ENCODE data around the gene TMEM60. TPM values are rescaled to one million over a fixed set of nuclear protein-coding genes. Genes with fewer than 3 reads are reported as not detected.
"Not testable (repeated sequence)": the region's sequence is repeated elsewhere in the genome, so short reads cannot be mapped to it uniquely, and the experiment has no call there.

Gene TMEM60
- total and polyA plus RNA-seq, 3 donors from 2014 or later: 21.7 to 31.4 (median 27.9) TPM

DNA sequence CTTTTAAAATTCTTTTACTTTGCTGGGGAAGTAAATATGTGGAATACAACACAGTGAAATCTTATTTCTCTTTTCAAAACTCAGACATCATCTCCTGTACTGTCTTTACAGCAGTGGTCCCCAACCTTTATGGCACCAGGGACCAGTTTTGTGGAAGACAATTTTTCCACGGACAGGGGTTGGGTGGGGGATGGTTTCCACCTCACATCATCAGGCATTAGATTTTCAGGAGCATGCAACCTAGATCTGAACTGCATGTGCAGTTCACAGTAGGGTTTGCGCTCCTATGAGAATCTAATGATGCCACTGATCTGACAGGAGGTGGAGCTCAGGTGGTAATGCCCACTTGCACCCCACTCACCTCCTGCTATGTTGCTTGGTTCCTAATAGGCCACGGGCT is 12.2 kb downstream of the TMEM60 start:
- Histone ChIP-seq H3K36me3 (ENCODE audit: low read depth, missing control alignments) (no peaks in the 10 kb centered on the region), H3K27ac (no peak overlapping the region), H3K4me3 (no peak overlapping the region), H3K9me3 (no peaks in the 10 kb centered on the region), H3K4me1 (no peaks in the 10 kb centered on the region), H3K27me3 (no peaks in the 10 kb centered on the region)
- 82 to 95% methylated on average over 3 of the region's 3 CpGs for WGBS, 2 donors
- no peak for TF ChIP-seq POLR2A (IDR thresholded peaks at IDR 0.05)
- TF ChIP-seq CTCF (IDR thresholded peaks at IDR 0.05): no peak
- intact Hi-C loops (cut with DNase I; ENCODE audit: low total_unique reads): no loop called here
- no peak for DNase-seq

- DNase-seq; intact Hi-C loops (cut with DNase I; ENCODE audit: low total_unique reads); H3K4me1 ChIP-seq; H3K27me3 ChIP-seq; H3K4me3 ChIP-seq; H3K36me3 ChIP-seq (ENCODE audit: low read depth, missing control alignments); H3K9me3 ChIP-seq; H3K27ac ChIP-seq: not testable (repeated sequence)
- 92 to 93% methylated on average over 10 of the region's 10 CpGs for WGBS, 2 donors
Measured at GRCh38 chr7:77784426-77784825, 13.8 kb downstream of the TMEM60 start.

DNA sequence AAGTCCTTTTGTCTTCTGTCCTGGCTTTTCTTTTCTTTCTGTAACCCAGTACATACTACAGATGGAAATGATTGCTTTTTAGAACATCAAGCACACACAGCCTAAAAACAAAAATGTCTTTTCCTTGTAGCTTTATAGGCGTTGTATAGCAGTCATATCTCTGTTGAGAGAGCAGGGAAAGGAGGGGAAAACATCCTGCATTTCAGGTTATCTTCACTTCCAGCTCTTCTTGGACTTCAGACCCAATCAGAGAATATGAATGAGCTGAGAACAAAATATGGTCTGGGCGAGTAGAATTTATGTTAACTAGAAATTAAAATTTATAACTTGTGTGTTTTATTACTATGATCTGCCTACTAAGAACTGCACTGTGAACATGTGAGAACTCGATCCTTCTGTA is 14.7 kb downstream of the TMEM60 start:
- Histone ChIP-seq H3K27ac (no peak overlapping the region), H3K27me3 (no peaks in the 10 kb centered on the region), H3K4me1 (no peaks in the 10 kb centered on the region), H3K36me3 (ENCODE audit: low read depth, missing control alignments) (no peaks in the 10 kb centered on the region), H3K9me3 (no peaks in the 10 kb centered on the region), H3K4me3 (no peak overlapping the region)
- WGBS, 2 donors: 73 to 81% methylated on average over 3 of the region's 3 CpGs
- TF ChIP-seq CTCF (IDR thresholded peaks at IDR 0.05) (no peak), POLR2A (IDR thresholded peaks at IDR 0.05) (no peak)
- intact Hi-C loops (cut with DNase I; ENCODE audit: low total_unique reads): no loop called here
- DNase-seq: no peak

DNA sequence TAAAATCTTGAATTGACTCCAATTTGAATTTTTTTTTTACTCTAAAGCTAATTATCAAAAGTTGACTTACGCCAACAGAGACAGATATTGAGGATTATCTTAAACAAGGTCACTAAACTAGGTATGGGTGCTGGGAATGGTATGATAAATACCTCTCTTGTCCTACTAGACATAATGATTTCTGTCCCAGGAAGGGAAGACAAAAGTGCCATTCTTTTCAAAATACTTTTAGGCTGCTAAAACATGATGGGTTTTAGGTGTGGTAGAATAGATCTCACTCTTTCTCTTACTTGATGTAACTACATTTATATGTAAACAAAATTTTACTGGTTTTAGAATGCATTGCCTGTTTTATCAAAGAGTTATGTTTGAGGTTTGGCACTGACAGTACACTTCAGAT is 15.1 kb downstream of the TMEM60 start:
- WGBS, 2 donors: 60 to 92% methylated on average over 1 of the region's 1 CpG
- Histone ChIP-seq H3K27ac (no peak overlapping the region), H3K36me3 (ENCODE audit: low read depth, missing control alignments) (no peaks in the 10 kb centered on the region), H3K4me1 (no peaks in the 10 kb centered on the region), H3K27me3 (no peaks in the 10 kb centered on the region), H3K4me3 (no peak overlapping the region), H3K9me3 (no peaks in the 10 kb centered on the region)
- intact Hi-C loops (cut with DNase I; ENCODE audit: low total_unique reads): no loop called here
- no peak for DNase-seq
- TF ChIP-seq POLR2A (IDR thresholded peaks at IDR 0.05): no peak

- H3K4me3 ChIP-seq: no peak overlapping the region
- TF ChIP-seq POLR2A (IDR thresholded peaks at IDR 0.05) (no peak), CTCF (IDR thresholded peaks at IDR 0.05) (no peak)
- H3K4me1 ChIP-seq: no peaks in the 10 kb centered on the region
- H3K27ac ChIP-seq: no peak overlapping the region
- H3K27me3 ChIP-seq: no peaks in the 10 kb centered on the region
- 91 to 93% methylated on average over 4 of the region's 4 CpGs for WGBS, 2 donors
- DNase-seq: no peak
- intact Hi-C loops (cut with DNase I; ENCODE audit: low total_unique reads): no loop called here
- no peaks in the 10 kb centered on the region for H3K9me3 ChIP-seq
- no peaks in the 10 kb centered on the region for H3K36me3 ChIP-seq (ENCODE audit: low read depth, missing control alignments)
Measured at GRCh38 chr7:77782383-77782782, 15.9 kb downstream of the TMEM60 start.

DNA sequence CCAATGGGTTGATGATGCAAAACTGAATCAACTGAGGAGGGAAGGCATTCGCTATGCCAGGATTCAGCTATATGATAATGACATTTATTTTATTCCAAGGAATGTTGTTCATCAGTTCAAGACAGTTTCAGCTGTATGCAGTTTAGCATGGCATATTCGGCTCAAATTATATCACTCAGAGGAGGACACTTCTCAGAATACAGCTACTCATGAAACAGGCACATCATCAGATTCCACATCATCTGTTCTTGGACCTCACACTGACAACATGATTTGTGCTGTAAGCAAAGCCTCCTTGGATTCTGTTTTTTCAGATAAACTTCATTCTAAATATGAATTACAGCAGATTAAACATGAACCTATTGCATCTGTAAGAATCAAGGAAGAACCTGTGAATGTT is 19.7 kb downstream of the TMEM60 start:
- TF ChIP-seq CTCF (IDR thresholded peaks at IDR 0.05) (no peak), POLR2A (IDR thresholded peaks at IDR 0.05) (no peak)
- no peaks in the 10 kb centered on the region for H3K36me3 ChIP-seq (ENCODE audit: low read depth, missing control alignments)
- H3K4me3 ChIP-seq: no peak overlapping the region

More for the DNA sequence above, 19.7 kb downstream of the TMEM60 start:
- intact Hi-C loops (cut with DNase I; ENCODE audit: low total_unique reads): no loop called here
- Histone ChIP-seq H3K27ac (no peak overlapping the region), H3K9me3 (no peaks in the 10 kb centered on the region), H3K4me1 (no peaks in the 10 kb centered on the region), H3K27me3 (no peaks in the 10 kb centered on the region)
- WGBS, 2 donors: 98 to 100% methylated on average over 2 of the region's 2 CpGs
- no peak for DNase-seq
